ENCODE data around the gene RASGEF1B. TPM values are rescaled to one million over a fixed set of nuclear protein-coding genes. Genes with fewer than 3 reads are reported as not detected.

The RASGEF1B gene
- total and polyA plus RNA-seq, 2 of the 4 experiments (the other 2 are of a cell fraction), result 0.09 to 0.36 TPM

- Histone ChIP-seq H3K9ac (ENCODE audit: low read depth, low read length) (no peak overlapping the region), H3K18ac (ENCODE audit: low read depth, low read length) (no peak overlapping the region), H2AK5ac (ENCODE audit: low read depth, low read length) (no peak overlapping the region), H4K20me1 (ENCODE audit: insufficient read depth, low read length) (no peaks in the 10 kb centered on the region), H3K4me1 (ENCODE audit: control insufficient read depth, insufficient read depth, low read length) (no peaks in the 10 kb centered on the region), H2AK9ac (replicated peaks; ENCODE audit: low read depth, low read length, poor library complexity) (no peak overlapping the region), H3K27ac (ENCODE audit: insufficient read depth, low read length) (no peak overlapping the region), H3K4ac (ENCODE audit: low read depth, low read length) (no peak overlapping the region), H3K4me3 (ENCODE audit: insufficient read depth, low read depth, low read length) (no peak overlapping the region), H3K27me3 (ENCODE audit: control insufficient read depth, insufficient read depth, low read length) (peaks cover 2% of the 10 kb centered on the region; the same call in 1 of the 2 replicates), H3K4me2 (ENCODE audit: low read depth, low read length) (no peak overlapping the region), H2BK5ac (ENCODE audit: low read depth, low read length, poor library complexity, severe bottlenecking) (no peak overlapping the region), H3K9me1 (ENCODE audit: insufficient read depth, low read length) (no peaks in the 10 kb centered on the region), H4K5ac (ENCODE audit: low read depth, low read length) (no peak overlapping the region), H3K14ac (replicated peaks; ENCODE audit: low read depth, low read length) (no peak overlapping the region), H2BK15ac (ENCODE audit: low read depth, low read length) (no peak overlapping the region), H4K91ac (ENCODE audit: insufficient read depth, low read depth, low read length) (no peak overlapping the region), H2BK20ac (ENCODE audit: low read depth, low read length) (no peak overlapping the region), H3K23ac (ENCODE audit: low read depth, low read length) (no peak overlapping the region), H3K9me3 (ENCODE audit: control insufficient read depth, insufficient read depth, low read length) (no peaks in the 10 kb centered on the region), H3K36me3 (ENCODE audit: control insufficient read depth, insufficient read depth, low read length) (no peaks in the 10 kb centered on the region), H3K79me1 (ENCODE audit: low read depth in 1 of 2, low read length in 2 of 2) (no peaks in the 10 kb centered on the region), H2BK120ac (ENCODE audit: low read depth, low read length) (no peak overlapping the region), H4K8ac (ENCODE audit: low read depth in 2 of 2, low read length in 2 of 2) (no peak overlapping the region), H3K56ac (ENCODE audit: extremely low read depth, insufficient read depth, low read length) (no peak overlapping the region), H2AFZ (replicated peaks; ENCODE audit: low read length, poor library complexity) (no peak overlapping the region)
- in situ Hi-C loops (cut with MboI; ENCODE audit: low sequenced_read_pairs) (no loop called here), intact Hi-C loops (cut with micrococcal nuclease) (no loop called here), dilution Hi-C loops (cut with HindIII; ENCODE audit: low sequenced_read_pairs, unreplicated experiment) (no loop called here)
- ATAC-seq (ENCODE audit: low read depth), result no peak
- no peak for TF ChIP-seq RCOR1 (IDR thresholded peaks at IDR 0.05; ENCODE audit: insufficient replicate concordance, low read length)
- TF ChIP-seq MXI1 (IDR thresholded peaks at IDR 0.05; ENCODE audit: borderline replicate concordance, low read depth, low read length), result no peak
- POLR2A ChIA-PET (ENCODE audit: unreplicated experiment), result no interaction called here
- no CpG with 5 or more reads among the region's 2 CpGs for WGBS, 2 experiments (ENCODE audit: extremely low coverage in 2 of 2, insufficient read length in 1 of 2)
- BruUV-seq (replicated peaks), result no TSS peak
- no peak for DNase-seq
- CTCF ChIA-PET, result no interaction called here
Observed at GRCh38 chr4:81376720-81377119, 95.0 kb downstream of the RASGEF1B start.

Measured in IMR-90 (cell line).